Nephron progenitor cell (in vitro differentiated cells): Measurements from ENCODE around the gene EPHX1.

Experiments
- DNase-seq: peaks from one replicate; pipeline ENCODE4 v3.0.0; 2021
- H3K27ac Mint-ChIP-seq: 2 replicates; pipeline ENCODE4 v1.8.0; 2021; ENCODE audit warnings: mild to moderate bottlenecking, moderate library complexity, mixed read lengths
- H3K27me3 Mint-ChIP-seq: 2 replicates; pipeline ENCODE4 v1.8.0; 2021; ENCODE audit warnings: mild to moderate bottlenecking, low read depth, mixed read lengths; ENCODE audit not compliant: poor library complexity
- H3K36me3 Mint-ChIP-seq: 2 replicates; pipeline ENCODE4 v1.8.0; 2021; ENCODE audit warnings: low read depth, mixed read lengths
- H3K4me1 Mint-ChIP-seq: 2 replicates; pipeline ENCODE4 v1.8.0; 2021; ENCODE audit warnings: mixed read lengths
- H3K4me3 Mint-ChIP-seq: 2 replicates; pipeline ENCODE4 v1.8.0; 2021; ENCODE audit warnings: mild to moderate bottlenecking, moderate library complexity, mixed read lengths
- H3K9me3 Mint-ChIP-seq: 2 replicates; pipeline ENCODE4 v1.8.0; 2021; ENCODE audit warnings: mild to moderate bottlenecking, moderate library complexity, mixed read lengths
- CTCF ChIP-seq: fragments of 200-600 bp; sonication (generic); IDR thresholded peaks from 2 replicates; pipeline ENCODE4 v1.5.0; 2021; ENCODE audit warnings: antibody characterized with exemption

EPHX1 gene

GRCh38 chr1:225863167-225863566 lies 53.2 kb downstream of the EPHX1 start:
- Mint-ChIP-seq H3K27me3 (no peaks in the 10 kb centered on the region), H3K4me1 (peaks cover 26% of the 10 kb centered on the region), H3K4me3 (no peak overlapping the region), H3K36me3 (peaks cover 30% of the 10 kb centered on the region), H3K9me3 (no peaks in the 10 kb centered on the region), H3K27ac (no peak overlapping the region)
- no peak for DNase-seq
- no peak for TF ChIP-seq CTCF

GRCh38 chr1:225865514-225865913 lies 55.6 kb downstream of the EPHX1 start:
- H3K36me3 Mint-ChIP-seq: peaks cover 41% of the 10 kb centered on the region
- no peaks in the 10 kb centered on the region for H3K27me3 Mint-ChIP-seq
- DNase-seq: no peak
- H3K4me3 Mint-ChIP-seq: no peak overlapping the region
- TF ChIP-seq CTCF: no peak
- no peak overlapping the region for H3K27ac Mint-ChIP-seq
- H3K9me3 Mint-ChIP-seq: no peaks in the 10 kb centered on the region
- H3K4me1 Mint-ChIP-seq: peaks cover 26% of the 10 kb centered on the region

GRCh38 chr1:225866061-225866837 lies 56.3 kb downstream of the EPHX1 start:
- no peaks in the 10 kb centered on the region for H3K9me3 Mint-ChIP-seq
- DNase-seq: no peak
- peak overlapping the region; percentile 91 for H3K27ac Mint-ChIP-seq
- no peak overlapping the region for H3K4me3 Mint-ChIP-seq
- peaks cover 28% of the 10 kb centered on the region for H3K4me1 Mint-ChIP-seq
- peaks cover 41% of the 10 kb centered on the region for H3K36me3 Mint-ChIP-seq
- no peak for TF ChIP-seq CTCF
- no peaks in the 10 kb centered on the region for H3K27me3 Mint-ChIP-seq

- Mint-ChIP-seq H3K9me3 (no peaks in the 10 kb centered on the region), H3K36me3 (peaks cover 37% of the 10 kb centered on the region), H3K27ac (peak overlapping the region; percentile 87), H3K4me3 (no peak overlapping the region), H3K4me1 (peaks cover 33% of the 10 kb centered on the region), H3K27me3 (no peaks in the 10 kb centered on the region)
- DNase-seq: no peak
- TF ChIP-seq CTCF: no peak
Observed at GRCh38 chr1:225866981-225867380, 57.1 kb downstream of the EPHX1 start.

- no peaks in the 10 kb centered on the region for H3K27me3 Mint-ChIP-seq
- no peak overlapping the region for H3K27ac Mint-ChIP-seq
- peaks cover 45% of the 10 kb centered on the region for H3K4me1 Mint-ChIP-seq
- no peak overlapping the region for H3K4me3 Mint-ChIP-seq
- no peak for TF ChIP-seq CTCF
- peaks cover 35% of the 10 kb centered on the region for H3K36me3 Mint-ChIP-seq
- H3K9me3 Mint-ChIP-seq: no peaks in the 10 kb centered on the region
- DNase-seq: no peak
Observed at GRCh38 chr1:225868631-225869330, 58.9 kb downstream of the EPHX1 start.
